Measurements from ENCODE around the gene SHFL. TPM values are rescaled to one million over a fixed set of nuclear protein-coding genes. Genes with fewer than 3 reads are reported as not detected.

The SHFL gene
- total and polyA plus RNA-seq, 2 of the 8 experiments (the other 6 are each of a cell fraction or from before 2014, with no cell fraction given), result 25.3 to 37.1 TPM

DNA sequence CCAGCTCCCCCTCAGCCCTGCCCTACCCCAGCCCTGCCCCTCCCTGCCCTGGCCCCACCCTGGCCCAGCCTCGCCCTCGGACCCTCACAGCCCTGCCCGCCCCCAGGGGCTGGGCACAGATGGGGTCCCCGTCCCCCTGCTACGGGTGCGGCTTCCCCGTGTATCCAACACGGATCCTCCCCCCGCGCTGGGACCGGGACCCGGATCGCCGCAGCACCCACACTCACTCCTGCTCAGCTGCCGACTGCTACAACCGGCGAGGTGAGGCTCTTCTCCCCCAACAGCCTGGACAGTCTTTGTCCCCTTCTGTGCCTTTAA, 5.2 kb downstream of the SHFL start:
- 90% methylated on average over 9 of the region's 17 CpGs; no CpG with 5 or more reads in 1 of the 2 experiments for WGBS, 2 experiments (ENCODE audit: extremely low coverage in 1 of 2, insufficient coverage in 1 of 2, insufficient read length in 1 of 2, insufficient replicate concordance in 2 of 2, low coverage in 1 of 2, low lambda C conversion rate in 2 of 2, missing lambda C conversion rate in 1 of 2)
- Histone ChIP-seq H3K79me2 (ENCODE audit: control insufficient read depth in 1 of 2, insufficient read depth in 2 of 2, low read length in 2 of 2) (no peaks in the 10 kb centered on the region), H3K4me3 (ENCODE audit: extremely low read depth in 1 of 4, insufficient read depth in 2 of 4, low read depth in 3 of 4, low read length in 4 of 4) (no peak overlapping the region), H3K23me2 (ENCODE audit: low read depth, low read length) (peaks cover 10% of the 10 kb centered on the region; the same call in 1 of the 2 replicates), H4K91ac (replicated peaks; ENCODE audit: insufficient read length, low read length) (no peak overlapping the region), H3K36me3 (ENCODE audit: control insufficient read depth in 2 of 4, insufficient read depth in 4 of 4, low read length in 3 of 4) (peaks cover 0 to 3% (median 1%) of the 10 kb centered on the region in 4 experiments; a peak in 2 of 8 replicates), H3K23ac (ENCODE audit: insufficient read length) (no peak overlapping the region), H3K4me1 (replicated peaks in 1 of 4; ENCODE audit: control insufficient read depth in 3 of 4, insufficient read depth in 4 of 4, low read length in 3 of 4) (peaks cover 0 to 6% (median 2%) of the 10 kb centered on the region in 4 experiments; a peak in 3 of 7 replicates), H2BK120ac (replicated peaks; ENCODE audit: low read depth, low read length) (no peak overlapping the region), H3K56ac (replicated peaks; ENCODE audit: insufficient read length, low read depth, low read length) (no peak overlapping the region), H3K27me3 (replicated peaks in 1 of 4; ENCODE audit: control insufficient read depth in 3 of 4, extremely low read depth in 1 of 4, insufficient read depth in 3 of 4, low read length in 3 of 4) (peaks cover 8 to 18% (median 15%) of the 10 kb centered on the region in 4 experiments), H2BK15ac (ENCODE audit: low read length) (no peak overlapping the region), H3K18ac (ENCODE audit: extremely low read depth, low read length) (no peak overlapping the region), H2BK12ac (ENCODE audit: low read depth, low read length) (no peak overlapping the region), H3K14ac (ENCODE audit: insufficient read length) (no peak overlapping the region), H2BK5ac (ENCODE audit: low read depth, low read length) (no peak overlapping the region), H2AK5ac (ENCODE audit: low read depth, low read length) (no peak overlapping the region), H3K4me2 (ENCODE audit: insufficient read depth in 1 of 2, low read depth in 2 of 2, low read length in 2 of 2) (no peak overlapping the region), H4K5ac (ENCODE audit: insufficient read length, low read depth, low read length) (no peak overlapping the region), H4K20me1 (replicated peaks in 1 of 2; ENCODE audit: control insufficient read depth in 1 of 2, insufficient read depth in 2 of 2, low read length in 2 of 2) (peaks cover 0 to 9% of the 10 kb centered on the region in 2 experiments), H2BK20ac (ENCODE audit: low read length) (no peak overlapping the region), H3K9ac (replicated peaks in 1 of 4; ENCODE audit: extremely low read depth in 1 of 4, low read depth in 3 of 4, low read length in 3 of 4) (no peak overlapping the region), H2AFZ (ENCODE audit: low read length) (no peak overlapping the region), H3K4ac (replicated peaks; ENCODE audit: insufficient read length, low read depth, low read length) (no peak overlapping the region), H3K79me1 (ENCODE audit: low read depth, low read length) (no peaks in the 10 kb centered on the region), H3K9me3 (ENCODE audit: insufficient read depth in 2 of 2, low read depth in 1 of 2, low read length in 1 of 2) (peaks cover 0 to 2% of the 10 kb centered on the region in 2 experiments; a peak in 1 of 4 replicates), H3K27ac (ENCODE audit: low read depth, low read length) (no peak overlapping the region), H4K8ac (ENCODE audit: extremely low read depth, insufficient read depth, low read length) (no peak overlapping the region)
- ChIA-PET CTCF (ENCODE audit: partially characterized antibody) (no interaction called here), POLR2A (ENCODE audit: partially characterized antibody) (interaction anchor here (3.1 to 15.1 kb wide), 2 partner anchors 12 to 21 kb away, joined by 7 to 240 read pairs; partner anchors contain the start of genes ANGPTL6, P2RY11 and PPAN)
- DNase-seq (ENCODE audit: low read depth in 1 of 2, low spot score in 2 of 2), result no peak
- no peak for FAIRE-seq
- no peak for TF ChIP-seq SIN3A (conservative IDR thresholded peaks at IDR 0.05 in 1 of 2, IDR thresholded peaks at IDR 0.05 in 1 of 2; ENCODE audit: low read depth in 1 of 2, low read length in 2 of 2)
- TF ChIP-seq CEBPB (IDR thresholded peaks at IDR 0.05; ENCODE audit: low read depth, low read length), result no peak
- no peak for TF ChIP-seq PHF8 (conservative IDR thresholded peaks at IDR 0.05; ENCODE audit: low read depth, low read length)
- no peak for TF ChIP-seq RNF2 (IDR thresholded peaks at IDR 0.05; ENCODE audit: borderline replicate concordance, low read depth, low read length, missing control alignments, poor library complexity, severe bottlenecking)
- TF ChIP-seq RAD21 (IDR thresholded peaks at IDR 0.05 in 1 of 2, conservative IDR thresholded peaks at IDR 0.05 in 1 of 2; ENCODE audit: low read depth in 2 of 2, low read length in 2 of 2), result no peak
- TF ChIP-seq ATF2 (IDR thresholded peaks at IDR 0.05; ENCODE audit: low read length), result no peak
- no peak for TF ChIP-seq TAF1 (IDR thresholded peaks at IDR 0.05; ENCODE audit: low read depth, low read length)
- no peak for TF ChIP-seq TAF7 (optimal IDR thresholded peaks at IDR 0.05; ENCODE audit: borderline replicate concordance, low read depth, low read length)
- no peak for TF ChIP-seq RBBP5 (IDR thresholded peaks at IDR 0.05; ENCODE audit: borderline replicate concordance, low read depth, low read length)
- no peak for TF ChIP-seq EGR1 (IDR thresholded peaks at IDR 0.05; ENCODE audit: borderline replicate concordance, low read depth, low read length)
- no peak for TF ChIP-seq YY1 (IDR thresholded peaks at IDR 0.05; ENCODE audit: low read depth, low read length)
